HCT116 (cell line): Measurements from ENCODE around the gene NUP43. TPM values are rescaled to one million over a fixed set of nuclear protein-coding genes. Genes with fewer than 3 reads are reported as not detected.

ENCODE experiments used
- ATAC-seq: fragments of 200-7000 bp; cut with Tn5 transposase; 2 replicates; pipeline ENCODE4 v1.9.1; 2020; ENCODE audit warnings: mild to moderate bottlenecking, moderate library complexity
- BruUV-seq: library from RNA; stranded (reverse); fragments of 400-500 nt; replicated peaks from 2 replicates; lab custom pipeline; 2021; lab: Mats Ljungman, UMichigan
- CTCF ChIA-PET: fragments of 300-600 bp; sonication (Branson Sonifier 250); formaldehyde crosslinking; loops from one replicate; lab custom pipeline; 2021; ENCODE audit warnings: antibody characterized with exemption; lab: Charles Lee
- POLR2A ChIA-PET: fragments of 300-600, 350-600 bp; sonication (Branson Sonifier 250); formaldehyde crosslinking; loops from one replicate; lab custom pipeline; 2021; ENCODE audit warnings: antibody characterized with exemption; lab: Charles Lee
- RAD21 ChIA-PET, 2 experiments: fragments of 300-600 bp; sonication (Branson Sonifier 250); formaldehyde crosslinking; loops; one replicate each; lab custom pipeline; 2023; ENCODE audit warnings: low total read pairs in 2 of 2; ENCODE audit not compliant: uncharacterized antibody in 2 of 2, unreplicated experiment in 2 of 2, low non-redundant PET in 1 of 2; lab: Charles Lee
- DNase-seq: peaks from one replicate; pipeline ENCODE4 v3.0.0-alpha.2; 2010; ENCODE audit warnings: low read depth, low spot score
- H2AFZ ChIP-seq: fragments of 200-600 bp; shearing (Covaris generic), sonication (generic); 2 replicates; pipeline ENCODE4 v1.6.1; 2017; ENCODE audit warnings: low read depth, mixed run types, mixed read lengths, antibody characterized with exemption, low read length; ENCODE audit not compliant: poor library complexity, severe bottlenecking
- H3K27ac ChIP-seq: 2 replicates; pipeline ENCODE4 v1.5.1; 2012; ENCODE audit warnings: low read depth, low read length
- H3K27me3 ChIP-seq: fragments of 200-600 bp; sonication (generic); 2 replicates; pipeline ENCODE4 v1.6.1; 2016; ENCODE audit warnings: mixed run types, low read length, mixed read lengths; ENCODE audit not compliant: insufficient read depth
- H3K36me3 ChIP-seq, 2 experiments: fragments of 200-500 bp in 1 of 2; fragments of 200-600 bp in 1 of 2; sonication (Bioruptor generic) in 1 of 2; sonication (generic) in 1 of 2; 2 replicates each; pipeline versions ENCODE4 v1.5.1 to v1.6.1; 2014 to 2016; ENCODE audit warnings: low read length in 2 of 2, inconsistent platforms in 1 of 2, mixed read lengths in 1 of 2, mixed run types in 1 of 2; ENCODE audit not compliant: insufficient read depth in 2 of 2, control insufficient read depth in 1 of 2
- H3K4me1 ChIP-seq, 2 experiments: fragments of 200-600 bp in 1 of 2; sonication (generic) in 1 of 2; 2 replicates each; pipeline versions ENCODE4 v1.5.1 to v1.6.1; 2012 to 2017; ENCODE audit warnings: low read length in 2 of 2, inconsistent platforms in 1 of 2, mild to moderate bottlenecking in 1 of 2, mixed read lengths in 1 of 2, mixed run types in 1 of 2, moderate library complexity in 1 of 2; ENCODE audit not compliant: insufficient read depth in 2 of 2, control insufficient read depth in 1 of 2
- H3K4me2 ChIP-seq: fragments of 200-600 bp; sonication (generic); 2 replicates; pipeline ENCODE4 v1.6.1; 2017; ENCODE audit warnings: mixed run types, low read length, mixed read lengths
- H3K4me3 ChIP-seq, 2 experiments: fragments of 200-600 bp in 1 of 2; sonication (generic) in 1 of 2; replicated peaks in 1 of 2; 2 replicates each; pipeline ENCODE4 v1.5.1; 2011 to 2016; ENCODE audit warnings: low read length in 2 of 2, control low read depth in 1 of 2, low read depth in 1 of 2, mild to moderate bottlenecking in 1 of 2, mixed read lengths in 1 of 2, mixed run types in 1 of 2
- H3K79me2 ChIP-seq: fragments of 200-600 bp; sonication (generic); 2 replicates; pipeline ENCODE4 v1.6.1; 2017; ENCODE audit warnings: mild to moderate bottlenecking, mixed run types, low read length, moderate library complexity, mixed read lengths; ENCODE audit not compliant: insufficient read depth
- H3K9ac ChIP-seq: fragments of 200-600 bp; sonication (generic); 2 replicates; pipeline ENCODE4 v1.6.1; 2016; ENCODE audit warnings: low read length, mixed read lengths
- H3K9me2 ChIP-seq: fragments of 200-600 bp; sonication (generic), shearing (Covaris generic); 2 replicates; pipeline ENCODE4 v1.6.1; 2017; ENCODE audit warnings: mixed run types, mild to moderate bottlenecking, moderate library complexity; ENCODE audit not compliant: insufficient read depth
- H3K9me3 ChIP-seq, 2 experiments: fragments of 200-500 bp in 1 of 2; fragments of 200-600 bp in 1 of 2; sonication (Bioruptor generic) in 1 of 2; sonication (generic) in 1 of 2; 2 replicates each; pipeline ENCODE4 v1.6.1; 2014 to 2017; ENCODE audit warnings: low read length in 2 of 2, mixed read lengths in 2 of 2, inconsistent platforms in 1 of 2, low read depth in 1 of 2, mild to moderate bottlenecking in 1 of 2, mixed run types in 1 of 2, moderate library complexity in 1 of 2; ENCODE audit not compliant: control insufficient read depth in 1 of 2, insufficient read depth in 1 of 2
- H4K20me1 ChIP-seq: fragments of 200-600 bp; sonication (generic), shearing (Covaris generic); 2 replicates; pipeline ENCODE4 v1.6.1; 2017; ENCODE audit warnings: mixed run types, mild to moderate bottlenecking, moderate library complexity; ENCODE audit not compliant: insufficient read depth
- ATF3 ChIP-seq: IDR thresholded peaks from 2 replicates; pipeline ENCODE4 v1.6.1; 2012
- ELF1 ChIP-seq: IDR thresholded peaks from 2 replicates; pipeline ENCODE4 v1.6.1; 2012; ENCODE audit warnings: low read depth, borderline replicate concordance
- EZH2 ChIP-seq: fragments of 200-600 bp; sonication (generic); IDR thresholded peaks from 2 replicates; pipeline ENCODE4 v1.6.1; 2017; ENCODE audit warnings: antibody characterized with exemption, mixed run types
- POLR2AphosphoS5 ChIP-seq: IDR thresholded peaks from 2 replicates; pipeline ENCODE4 v1.6.1; 2011; ENCODE audit warnings: mild to moderate bottlenecking, low read depth, low read length, moderate library complexity
- SIN3A ChIP-seq: IDR thresholded peaks from 2 replicates; pipeline ENCODE4 v1.6.1; 2012; ENCODE audit warnings: low read depth
- ZNF274 ChIP-seq: fragments of 200-500 bp; sonication (Bioruptor generic); IDR thresholded peaks from 2 replicates; pipeline ENCODE4 v1.6.1; 2014; ENCODE audit warnings: mild to moderate bottlenecking, low read depth, low read length, inconsistent platforms
- intact Hi-C: fragments of 100-400 bp; cut with micrococcal nuclease; formaldehyde crosslinking; loops from 2 replicates; pipeline ENCODE4 v1.10.0; 2022
- total RNA-seq: library from RNA; stranded (reverse); gene quantifications from one replicate; pipeline ENCODE4 v1.2.1, GENCODE V29; 2021; ENCODE audit not compliant: unreplicated experiment

The NUP43 gene
- total RNA-seq, 1 experiment from 2014 or later = 51.0 TPM

DNA sequence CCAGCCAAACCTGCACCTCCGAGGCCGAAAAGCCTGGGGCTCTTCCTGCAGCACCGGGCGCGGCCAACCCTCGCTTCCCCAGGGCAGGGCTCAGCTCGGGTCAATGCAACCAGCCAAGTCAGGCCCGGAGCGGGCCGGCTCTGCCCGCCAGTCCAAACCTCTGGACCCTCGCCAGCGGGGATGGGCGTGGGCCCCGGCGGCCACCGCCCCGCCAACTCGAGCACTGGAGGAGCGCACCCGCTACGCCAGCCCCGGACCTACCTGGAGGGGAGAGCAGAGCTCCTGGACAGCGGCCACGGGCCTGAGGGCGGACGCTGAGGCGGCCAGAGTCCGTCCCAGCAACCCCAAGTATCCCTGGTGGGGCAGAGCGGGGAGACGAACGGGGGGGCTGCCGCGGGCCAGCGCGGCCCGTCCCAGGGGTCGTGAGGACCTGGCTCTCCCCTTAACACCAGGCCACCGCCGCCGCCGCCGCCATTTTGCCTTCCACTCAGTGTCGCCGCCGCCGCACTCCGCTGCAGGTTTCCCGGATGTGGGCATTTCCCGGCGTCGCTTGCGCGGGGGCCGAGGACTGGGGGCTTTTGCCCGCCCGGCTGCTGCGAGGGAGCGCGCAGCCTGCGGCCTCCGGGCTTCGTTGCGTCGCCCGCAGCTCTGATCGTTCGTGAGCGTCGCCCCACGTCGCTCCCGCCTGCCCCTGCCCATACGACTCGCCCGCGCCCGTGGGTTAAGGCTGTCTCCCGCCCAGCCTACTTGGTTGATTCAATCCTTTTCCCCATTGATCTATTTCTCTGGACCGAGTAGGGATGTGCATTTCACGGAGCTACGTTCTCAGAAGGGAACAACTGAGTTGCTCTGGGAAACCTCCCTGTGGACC is 28.5 kb downstream of the NUP43 start, which contains the start of gene LATS1 (continued):
- TF ChIP-seq POLR2AphosphoS5 = peak; percentile 97
- TF ChIP-seq ATF3 = no peak
- no peak for TF ChIP-seq EZH2
- no peak for TF ChIP-seq ELF1
- no peak for TF ChIP-seq ZNF274

- Histone ChIP-seq H3K27ac (peak overlapping the region; percentile 97), H2AFZ (no peak overlapping the region), H3K9ac (peak overlapping the region; percentile 97), H3K4me2 (peak overlapping the region; percentile 84), H3K9me2 (no peaks in the 10 kb centered on the region), H3K79me2 (peaks cover 62% of the 10 kb centered on the region), H3K4me3 (peak overlapping the region; percentile 79 to 82), H3K4me1 (peaks cover 4 to 19% of the 10 kb centered on the region in 2 experiments; a peak in 3 of 4 replicates), H3K36me3 (no peaks in the 10 kb centered on the region), H4K20me1 (no peaks in the 10 kb centered on the region; the same call in 1 of the 2 replicates), H3K9me3 (no peaks in the 10 kb centered on the region), H3K27me3 (no peaks in the 10 kb centered on the region)
- DNase-seq = no peak
- POLR2A ChIA-PET = interaction anchor here (1.2 kb wide), 1 partner anchor 12 kb away, joined by 3 read pairs; no protein-coding TSS in a partner anchor
- TF ChIP-seq SIN3A = no peak
- CTCF ChIA-PET = interaction anchor here (0.6 kb wide), 1 partner anchor 64 kb away, joined by 3 read pairs; no protein-coding TSS in a partner anchor
- RAD21 ChIA-PET = no interaction called here
- intact Hi-C loops = loop anchor here (5.0 kb wide), 1 partner anchor 150 kb away; the partner anchor contains the start of gene GINM1
- BruUV-seq = no TSS peak
- peak; percentile 11; the same call in 1 of the 2 replicates for ATAC-seq
Observed at GRCh38 chr6:149717255-149717587, 29.1 kb downstream of the NUP43 start.
